ENCODE data around the gene SH3BGRL3. TPM values are rescaled to one million over a fixed set of nuclear protein-coding genes. Genes with fewer than 3 reads are reported as not detected.
"Not testable (repeated sequence)": the region's sequence is repeated elsewhere in the genome, so short reads cannot be mapped to it uniquely, and the experiment has no call there.

Gene SH3BGRL3
- total RNA-seq, 2 donors from 2014 or later: 79.2 to 137 TPM

GRCh38 chr1:26328597-26328996 lies 48.7 kb downstream of the SH3BGRL3 start:
- ATAC-seq (ENCODE audit: insufficient number of reproducible peaks, low FRiP score, low read depth): no peak
- H3K4me3 ChIP-seq: no peak overlapping the region
- H3K4me1 ChIP-seq (ENCODE audit: control insufficient read depth in 1 of 2, low read depth in 2 of 2): peaks cover 0 to 3% of the 10 kb centered on the region in 2 donors
- no peak for DNase-seq (ENCODE audit: low spot score)
- H3K27me3 ChIP-seq (replicated peaks; ENCODE audit: insufficient read depth): no peaks in the 10 kb centered on the region
- H3K36me3 ChIP-seq: no peaks in the 10 kb centered on the region
- no peak for TF ChIP-seq CTCF (IDR thresholded peaks at IDR 0.05)
- no peaks in the 10 kb centered on the region for H3K9me3 ChIP-seq
- no peak overlapping the region for H3K27ac ChIP-seq

GRCh38 chr1:26329380-26329779 lies 49.5 kb downstream of the SH3BGRL3 start:
- DNase-seq (ENCODE audit: low spot score); H3K4me1 ChIP-seq (ENCODE audit: control insufficient read depth in 1 of 2, low read depth in 2 of 2); ATAC-seq (ENCODE audit: insufficient number of reproducible peaks, low FRiP score, low read depth); H3K27me3 ChIP-seq (replicated peaks; ENCODE audit: insufficient read depth); H3K36me3 ChIP-seq; H3K27ac ChIP-seq; H3K9me3 ChIP-seq; H3K4me3 ChIP-seq: not testable (repeated sequence)

- H3K4me1 ChIP-seq (ENCODE audit: control insufficient read depth in 1 of 2, low read depth in 2 of 2): peaks cover 0 to 3% of the 10 kb centered on the region in 2 donors
- H3K27me3 ChIP-seq (replicated peaks; ENCODE audit: insufficient read depth): no peaks in the 10 kb centered on the region
- H3K36me3 ChIP-seq: no peaks in the 10 kb centered on the region
- no peak for DNase-seq (ENCODE audit: low spot score)
- H3K4me3 ChIP-seq: no peak overlapping the region
- no peak overlapping the region for H3K27ac ChIP-seq
- TF ChIP-seq CTCF (IDR thresholded peaks at IDR 0.05): no peak
- no peak for ATAC-seq (ENCODE audit: insufficient number of reproducible peaks, low FRiP score, low read depth)
- no peaks in the 10 kb centered on the region for H3K9me3 ChIP-seq
These were observed 50.4 kb downstream of the SH3BGRL3 start for GRCh38 chr1:26330276-26330675.

Other genes with a start within 250 kb of the SH3BGRL3 start
- not detected for gene SLC30A2, start 234.0 kb upstream of the SH3BGRL3 start, total RNA-seq
- not detected for gene TRIM63, start 212.5 kb upstream of the SH3BGRL3 start, total RNA-seq
- gene PDIK1L, start 168.3 kb upstream of the SH3BGRL3 start, total RNA-seq: 10 to 100 TPM in 1 of 2 donors, 1 to 10 TPM in 1; 9.6 to 10.4 TPM
- gene FAM110D, start 121.0 kb upstream of the SH3BGRL3 start, total RNA-seq: 10 to 100 TPM in 1 of 2 donors, 1 to 10 TPM in 1; 9.9 to 10.6 TPM
- gene C1orf232, start 111.1 kb upstream of the SH3BGRL3 start, total RNA-seq: not detected
- gene ZNF593, start 110.2 kb upstream of the SH3BGRL3 start, total RNA-seq: 10 to 100 TPM; 14.4 to 20.5 TPM
- not detected for gene ZNF593OS, start 108.3 kb upstream of the SH3BGRL3 start, total RNA-seq
- gene CNKSR1, start 102.6 kb upstream of the SH3BGRL3 start, total RNA-seq: 10 to 100 TPM in 1 of 2 donors, 1 to 10 TPM in 1; 5.8 to 17.5 TPM
- not detected for gene CATSPER4, start 89.5 kb upstream of the SH3BGRL3 start, total RNA-seq
- 1 to 10 TPM; 2.8 to 4.0 TPM for gene CEP85, start 45.9 kb upstream of the SH3BGRL3 start, total RNA-seq
- gene UBXN11, start 26.6 kb downstream of the SH3BGRL3 start, total RNA-seq: 10 to 100 TPM in 1 of 2 donors, 1 to 10 TPM in 1; 9.6 to 23.2 TPM
- 1 to 10 TPM in 1 of 2 donors, not detected in 1; 2.7 TPM for gene CD52, start 37.9 kb downstream of the SH3BGRL3 start, total RNA-seq
- gene CRYBG2, start 74.0 kb downstream of the SH3BGRL3 start, total RNA-seq: not detected
- not detected for gene ZNF683, start 92.7 kb downstream of the SH3BGRL3 start, total RNA-seq
- gene LIN28A, start 130.7 kb downstream of the SH3BGRL3 start, total RNA-seq: not detected
- 10 to 100 TPM; 38.6 to 59.4 TPM for gene DHDDS, start 152.2 kb downstream of the SH3BGRL3 start, total RNA-seq
- gene HMGN2, start 192.4 kb downstream of the SH3BGRL3 start, total RNA-seq: 100 to 1,000 TPM; 145 to 187 TPM
- 10 to 100 TPM; 13.8 to 18.6 TPM for gene RPS6KA1, start 249.7 kb downstream of the SH3BGRL3 start, total RNA-seq

Data from thoracic aorta (tissue), 2 donors.